ENCODE measurements around the gene CERS6. TPM values are rescaled to one million over a fixed set of nuclear protein-coding genes. Genes with fewer than 3 reads are reported as not detected.
"Not testable (repeated sequence)": the region's sequence is repeated elsewhere in the genome, so short reads cannot be mapped to it uniquely, and the experiment has no call there.

The CERS6 gene
- total RNA-seq, 1 experiment from 2014 or later: 17.3 TPM

DNA sequence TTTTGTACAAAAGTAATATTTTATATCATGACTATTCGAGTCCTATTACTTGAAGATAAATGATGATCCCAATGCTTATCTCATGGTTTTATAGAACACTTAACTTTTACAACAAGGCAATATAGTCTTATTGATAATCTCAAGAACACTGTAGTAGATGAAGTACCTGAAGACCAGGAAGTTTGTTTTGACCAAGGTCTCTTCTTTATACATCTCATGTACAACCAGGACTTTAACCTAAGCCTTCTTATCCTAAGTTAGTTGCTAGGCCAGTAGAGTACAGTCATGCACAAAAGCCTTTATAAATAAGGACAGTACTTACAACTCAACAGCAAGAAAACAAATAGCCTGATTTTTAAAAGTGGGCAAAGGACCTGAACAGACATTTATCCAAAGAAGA lies 198.6 kb downstream of the CERS6 start:
- POLR2A ChIA-PET: no interaction called here
- no peak overlapping the region for H3K4me3 Mint-ChIP-seq

DNA sequence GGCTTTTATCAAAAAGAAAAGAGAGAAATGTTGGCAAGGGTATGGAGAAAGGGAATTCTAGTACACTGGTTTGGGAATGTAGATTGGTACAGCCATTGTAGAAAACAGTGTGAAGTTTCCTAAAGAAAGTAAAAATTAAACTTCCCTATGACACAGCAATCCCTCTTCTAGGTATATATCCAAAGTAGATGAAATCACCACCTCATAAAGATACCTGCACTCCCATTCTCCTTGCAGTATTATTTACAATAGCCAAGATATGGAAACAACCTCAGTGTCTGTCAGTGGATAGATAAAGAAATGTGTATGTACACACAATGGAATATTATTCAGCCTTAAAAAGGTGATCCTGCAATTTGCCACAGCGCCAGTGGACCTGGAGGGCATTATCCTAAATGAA lies 199.1 kb downstream of the CERS6 start:
- ATAC-seq (no peak), DNase-seq (ENCODE audit: low spot score) (no peak)
- Mint-ChIP-seq H3K9me3 (peaks cover 10% of the 10 kb centered on the region; the same call in 1 of the 2 replicates), H3K4me1 (peaks cover 2% of the 10 kb centered on the region), H3K27me3 (ENCODE audit: low read depth) (no peaks in the 10 kb centered on the region), H3K36me3 (no peaks in the 10 kb centered on the region), H3K27ac (no peak overlapping the region), H3K4me3 (no peak overlapping the region)
- ChIA-PET CTCF (no interaction called here), POLR2A (no interaction called here)
- TF ChIP-seq RORB (CRISPR knock-in tag; IDR thresholded peaks at IDR 0.05) (no peak), CREB1 (CRISPR knock-in tag; IDR thresholded peaks at IDR 0.05) (no peak), RELA (CRISPR knock-in tag; IDR thresholded peaks at IDR 0.05; ENCODE audit: borderline replicate concordance) (no peak), MXD4 (CRISPR knock-in tag; IDR thresholded peaks at IDR 0.05; ENCODE audit: borderline replicate concordance) (no peak), ZNF121 (CRISPR knock-in tag; IDR thresholded peaks at IDR 0.05) (no peak), TEAD1 (CRISPR knock-in tag; IDR thresholded peaks at IDR 0.05) (no peak), IRF2 (CRISPR knock-in tag; IDR thresholded peaks at IDR 0.05; ENCODE audit: borderline replicate concordance, low read depth) (no peak), JAZF1 (CRISPR knock-in tag; IDR thresholded peaks at IDR 0.05) (no peak)
- TF ChIP-seq, protein P1, sequence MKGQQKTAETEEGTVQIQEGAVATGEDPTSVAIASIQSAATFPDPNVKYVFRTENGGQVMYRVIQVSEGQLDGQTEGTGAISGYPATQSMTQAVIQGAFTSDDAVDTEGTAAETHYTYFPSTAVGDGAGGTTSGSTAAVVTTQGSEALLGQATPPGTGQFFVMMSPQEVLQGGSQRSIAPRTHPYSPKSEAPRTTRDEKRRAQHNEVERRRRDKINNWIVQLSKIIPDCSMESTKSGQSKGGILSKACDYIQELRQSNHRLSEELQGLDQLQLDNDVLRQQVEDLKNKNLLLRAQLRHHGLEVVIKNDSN (CRISPR knock-in tag; IDR thresholded peaks at IDR 0.05): no peak
- TF ChIP-seq, protein P2, sequence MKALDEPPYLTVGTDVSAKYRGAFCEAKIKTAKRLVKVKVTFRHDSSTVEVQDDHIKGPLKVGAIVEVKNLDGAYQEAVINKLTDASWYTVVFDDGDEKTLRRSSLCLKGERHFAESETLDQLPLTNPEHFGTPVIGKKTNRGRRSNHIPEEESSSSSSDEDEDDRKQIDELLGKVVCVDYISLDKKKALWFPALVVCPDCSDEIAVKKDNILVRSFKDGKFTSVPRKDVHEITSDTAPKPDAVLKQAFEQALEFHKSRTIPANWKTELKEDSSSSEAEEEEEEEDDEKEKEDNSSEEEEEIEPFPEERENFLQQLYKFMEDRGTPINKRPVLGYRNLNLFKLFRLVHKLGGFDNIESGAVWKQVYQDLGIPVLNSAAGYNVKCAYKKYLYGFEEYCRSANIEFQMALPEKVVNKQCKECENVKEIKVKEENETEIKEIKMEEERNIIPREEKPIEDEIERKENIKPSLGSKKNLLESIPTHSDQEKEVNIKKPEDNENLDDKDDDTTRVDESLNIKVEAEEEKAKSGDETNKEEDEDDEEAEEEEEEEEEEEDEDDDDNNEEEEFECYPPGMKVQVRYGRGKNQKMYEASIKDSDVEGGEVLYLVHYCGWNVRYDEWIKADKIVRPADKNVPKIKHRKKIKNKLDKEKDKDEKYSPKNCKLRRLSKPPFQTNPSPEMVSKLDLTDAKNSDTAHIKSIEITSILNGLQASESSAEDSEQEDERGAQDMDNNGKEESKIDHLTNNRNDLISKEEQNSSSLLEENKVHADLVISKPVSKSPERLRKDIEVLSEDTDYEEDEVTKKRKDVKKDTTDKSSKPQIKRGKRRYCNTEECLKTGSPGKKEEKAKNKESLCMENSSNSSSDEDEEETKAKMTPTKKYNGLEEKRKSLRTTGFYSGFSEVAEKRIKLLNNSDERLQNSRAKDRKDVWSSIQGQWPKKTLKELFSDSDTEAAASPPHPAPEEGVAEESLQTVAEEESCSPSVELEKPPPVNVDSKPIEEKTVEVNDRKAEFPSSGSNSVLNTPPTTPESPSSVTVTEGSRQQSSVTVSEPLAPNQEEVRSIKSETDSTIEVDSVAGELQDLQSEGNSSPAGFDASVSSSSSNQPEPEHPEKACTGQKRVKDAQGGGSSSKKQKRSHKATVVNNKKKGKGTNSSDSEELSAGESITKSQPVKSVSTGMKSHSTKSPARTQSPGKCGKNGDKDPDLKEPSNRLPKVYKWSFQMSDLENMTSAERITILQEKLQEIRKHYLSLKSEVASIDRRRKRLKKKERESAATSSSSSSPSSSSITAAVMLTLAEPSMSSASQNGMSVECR (CRISPR knock-in tag; IDR thresholded peaks at IDR 0.05; ENCODE audit: borderline replicate concordance): no peak
- TF ChIP-seq, protein P3, sequence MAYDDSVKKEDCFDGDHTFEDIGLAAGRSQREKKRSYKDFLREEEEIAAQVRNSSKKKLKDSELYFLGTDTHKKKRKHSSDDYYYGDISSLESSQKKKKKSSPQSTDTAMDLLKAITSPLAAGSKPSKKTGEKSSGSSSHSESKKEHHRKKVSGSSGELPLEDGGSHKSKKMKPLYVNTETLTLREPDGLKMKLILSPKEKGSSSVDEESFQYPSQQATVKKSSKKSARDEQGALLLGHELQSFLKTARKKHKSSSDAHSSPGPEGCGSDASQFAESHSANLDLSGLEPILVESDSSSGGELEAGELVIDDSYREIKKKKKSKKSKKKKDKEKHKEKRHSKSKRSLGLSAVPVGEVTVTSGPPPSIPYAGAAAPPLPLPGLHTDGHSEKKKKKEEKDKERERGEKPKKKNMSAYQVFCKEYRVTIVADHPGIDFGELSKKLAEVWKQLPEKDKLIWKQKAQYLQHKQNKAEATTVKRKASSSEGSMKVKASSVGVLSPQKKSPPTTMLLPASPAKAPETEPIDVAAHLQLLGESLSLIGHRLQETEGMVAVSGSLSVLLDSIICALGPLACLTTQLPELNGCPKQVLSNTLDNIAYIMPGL (CRISPR knock-in tag; IDR thresholded peaks at IDR 0.05): no peak
- TF ChIP-seq, protein P4, sequence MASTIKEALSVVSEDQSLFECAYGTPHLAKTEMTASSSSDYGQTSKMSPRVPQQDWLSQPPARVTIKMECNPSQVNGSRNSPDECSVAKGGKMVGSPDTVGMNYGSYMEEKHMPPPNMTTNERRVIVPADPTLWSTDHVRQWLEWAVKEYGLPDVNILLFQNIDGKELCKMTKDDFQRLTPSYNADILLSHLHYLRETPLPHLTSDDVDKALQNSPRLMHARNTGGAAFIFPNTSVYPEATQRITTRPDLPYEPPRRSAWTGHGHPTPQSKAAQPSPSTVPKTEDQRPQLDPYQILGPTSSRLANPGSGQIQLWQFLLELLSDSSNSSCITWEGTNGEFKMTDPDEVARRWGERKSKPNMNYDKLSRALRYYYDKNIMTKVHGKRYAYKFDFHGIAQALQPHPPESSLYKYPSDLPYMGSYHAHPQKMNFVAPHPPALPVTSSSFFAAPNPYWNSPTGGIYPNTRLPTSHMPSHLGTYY (CRISPR knock-in tag; IDR thresholded peaks at IDR 0.05): no peak
- TF ChIP-seq, protein P5, sequence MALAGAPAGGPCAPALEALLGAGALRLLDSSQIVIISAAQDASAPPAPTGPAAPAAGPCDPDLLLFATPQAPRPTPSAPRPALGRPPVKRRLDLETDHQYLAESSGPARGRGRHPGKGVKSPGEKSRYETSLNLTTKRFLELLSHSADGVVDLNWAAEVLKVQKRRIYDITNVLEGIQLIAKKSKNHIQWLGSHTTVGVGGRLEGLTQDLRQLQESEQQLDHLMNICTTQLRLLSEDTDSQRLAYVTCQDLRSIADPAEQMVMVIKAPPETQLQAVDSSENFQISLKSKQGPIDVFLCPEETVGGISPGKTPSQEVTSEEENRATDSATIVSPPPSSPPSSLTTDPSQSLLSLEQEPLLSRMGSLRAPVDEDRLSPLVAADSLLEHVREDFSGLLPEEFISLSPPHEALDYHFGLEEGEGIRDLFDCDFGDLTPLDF (CRISPR knock-in tag; IDR thresholded peaks at IDR 0.05): no peak

More for the DNA sequence above, 198.6 kb downstream of the CERS6 start:
- ATAC-seq: no peak
- TF ChIP-seq, protein P5 (CRISPR knock-in tag; IDR thresholded peaks at IDR 0.05): no peak
- TF ChIP-seq ZNF396 (CRISPR knock-in tag; IDR thresholded peaks at IDR 0.05; ENCODE audit: borderline replicate concordance): no peak
- TF ChIP-seq, protein P6, sequence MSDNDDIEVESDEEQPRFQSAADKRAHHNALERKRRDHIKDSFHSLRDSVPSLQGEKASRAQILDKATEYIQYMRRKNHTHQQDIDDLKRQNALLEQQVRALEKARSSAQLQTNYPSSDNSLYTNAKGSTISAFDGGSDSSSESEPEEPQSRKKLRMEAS (CRISPR knock-in tag; IDR thresholded peaks at IDR 0.05): no peak
- TF ChIP-seq, protein P1 (CRISPR knock-in tag; IDR thresholded peaks at IDR 0.05): no peak
- TF ChIP-seq, protein P7, sequence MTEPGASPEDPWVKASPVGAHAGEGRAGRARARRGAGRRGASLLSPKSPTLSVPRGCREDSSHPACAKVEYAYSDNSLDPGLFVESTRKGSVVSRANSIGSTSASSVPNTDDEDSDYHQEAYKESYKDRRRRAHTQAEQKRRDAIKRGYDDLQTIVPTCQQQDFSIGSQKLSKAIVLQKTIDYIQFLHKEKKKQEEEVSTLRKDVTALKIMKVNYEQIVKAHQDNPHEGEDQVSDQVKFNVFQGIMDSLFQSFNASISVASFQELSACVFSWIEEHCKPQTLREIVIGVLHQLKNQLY (CRISPR knock-in tag; IDR thresholded peaks at IDR 0.05): no peak
- DNase-seq (ENCODE audit: low spot score): no peak
- H3K9me3 Mint-ChIP-seq: peaks cover 10% of the 10 kb centered on the region; the same call in 1 of the 2 replicates
- H3K4me1 Mint-ChIP-seq: peaks cover 5% of the 10 kb centered on the region
- CTCF ChIA-PET: no interaction called here
- no peaks in the 10 kb centered on the region for H3K36me3 Mint-ChIP-seq
- H3K27ac Mint-ChIP-seq: no peak overlapping the region
- H3K27me3 Mint-ChIP-seq (ENCODE audit: low read depth): no peaks in the 10 kb centered on the region

DNA sequence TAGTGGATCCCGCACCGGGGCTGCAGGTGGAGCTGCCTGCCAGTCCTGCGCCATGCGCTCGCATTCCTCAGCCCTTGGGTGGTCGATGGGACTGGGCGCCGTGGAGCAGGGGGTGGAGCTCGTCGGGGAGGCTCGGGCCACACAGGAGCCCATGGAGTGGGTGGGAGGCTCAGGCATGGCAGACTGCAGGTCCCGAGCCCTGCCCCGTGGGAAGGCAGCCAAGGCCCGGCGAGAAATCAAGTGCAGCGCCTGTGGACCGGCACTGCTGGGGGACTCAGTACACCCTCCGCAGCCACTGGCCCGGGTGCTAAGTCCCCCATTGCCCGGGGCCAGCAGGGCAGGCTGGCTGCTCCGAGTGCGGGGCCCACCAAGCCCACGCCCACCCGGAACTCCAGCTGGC lies 201.3 kb downstream of the CERS6 start:
- H3K27me3 Mint-ChIP-seq (ENCODE audit: low read depth); DNase-seq (ENCODE audit: low spot score); POLR2A ChIA-PET; ATAC-seq; H3K4me3 Mint-ChIP-seq; H3K36me3 Mint-ChIP-seq; H3K27ac Mint-ChIP-seq: not testable (repeated sequence)
- CTCF ChIA-PET: interaction anchor here (0.9 kb wide), 1 partner anchor 163 kb away, joined by 3 read pairs; no protein-coding TSS in a partner anchor
- peaks cover 24% of the 10 kb centered on the region for H3K4me1 Mint-ChIP-seq
- H3K9me3 Mint-ChIP-seq: peaks cover 10% of the 10 kb centered on the region; the same call in 1 of the 2 replicates

Data from WTC11 (cell line).